PC-9 (cell line): ENCODE measurements around the gene PSME4. TPM values are rescaled to one million over a fixed set of nuclear protein-coding genes. Genes with fewer than 3 reads are reported as not detected.
"Not testable (repeated sequence)": the region's sequence is repeated elsewhere in the genome, so short reads cannot be mapped to it uniquely, and the experiment has no call there.

Source experiments
- BruUV-seq: library from RNA; stranded (reverse); fragments of 400-500 nt; replicated peaks from 2 replicates; lab custom pipeline; 2021; lab: Mats Ljungman, UMichigan
- CTCF ChIA-PET: fragments of 300-600 bp; sonication (Branson Sonifier 250); formaldehyde crosslinking; loops from one replicate; lab custom pipeline; 2022; ENCODE audit warnings: antibody characterized with exemption; lab: Charles Lee
- POLR2A ChIA-PET: fragments of 300-600 bp; sonication (Branson Sonifier 250); formaldehyde crosslinking; loops from one replicate; lab custom pipeline; 2022; ENCODE audit warnings: antibody characterized with exemption; ENCODE audit not compliant: unreplicated experiment; lab: Charles Lee
- DNase-seq, 2 experiments: peaks; one replicate each; pipeline versions ENCODE4 v3.0.0 to v3.0.0-alpha.2; 2015 to 2022; ENCODE audit warnings: mixed read lengths in 1 of 2
- H2AFZ ChIP-seq: fragments of 200-600 bp; sonication (generic); 2 replicates; pipeline ENCODE4 v1.8.1; 2017; ENCODE audit warnings: antibody characterized with exemption
- H3F3A ChIP-seq: fragments of 200-600 bp; sonication (generic); 2 replicates; pipeline ENCODE4 v1.8.1; 2017; ENCODE audit warnings: antibody characterized with exemption, mild to moderate bottlenecking, low read depth; ENCODE audit not compliant: insufficient read depth
- H3K27ac ChIP-seq: fragments of 200-600 bp; sonication (generic); 2 replicates; pipeline ENCODE4 v1.6.1; 2016; ENCODE audit warnings: mixed run types
- H3K27me3 ChIP-seq: fragments of 200-600 bp; sonication (generic); 2 replicates; pipeline ENCODE4 v1.6.1; 2016; ENCODE audit warnings: low read depth, mixed run types; ENCODE audit not compliant: insufficient read depth
- H3K36me3 ChIP-seq: fragments of 200-600 bp; sonication (generic); 2 replicates; pipeline ENCODE4 v1.6.1; 2016; ENCODE audit warnings: low read depth, mixed run types
- H3K4me1 ChIP-seq: fragments of 200-600 bp; sonication (generic); replicated peaks from 2 replicates; pipeline ENCODE4 v1.6.1; 2016; ENCODE audit warnings: mixed run types; ENCODE audit not compliant: insufficient read depth
- H3K4me2 ChIP-seq: fragments of 200-600 bp; sonication (generic); 2 replicates; pipeline ENCODE4 v1.6.1; 2017; ENCODE audit warnings: mixed run types
- H3K4me3 ChIP-seq: fragments of 200-600 bp; sonication (generic); 2 replicates; pipeline ENCODE4 v1.6.1; 2016; ENCODE audit warnings: mixed run types
- H3K79me2 ChIP-seq: fragments of 200-600 bp; sonication (generic); 2 replicates; pipeline ENCODE4 v1.6.1; 2017; ENCODE audit warnings: low read depth, mixed run types
- H3K9me2 ChIP-seq: fragments of 200-600 bp; sonication (generic); 2 replicates; pipeline ENCODE4 v1.8.1; 2017; ENCODE audit warnings: mild to moderate bottlenecking; ENCODE audit not compliant: insufficient read depth
- H3K9me3 ChIP-seq: fragments of 200-600 bp; sonication (generic); 2 replicates; pipeline ENCODE4 v1.8.1; 2016; ENCODE audit warnings: low read depth; ENCODE audit not compliant: insufficient read depth
- H4K20me1 ChIP-seq: fragments of 200-600 bp; sonication (generic); 2 replicates; pipeline ENCODE4 v1.8.1; 2017; ENCODE audit not compliant: insufficient read depth
- CTCF ChIP-seq: fragments of 200-600 bp; sonication (generic); conservative IDR thresholded peaks from 2 replicates; pipeline ENCODE4 v1.6.1; 2017; ENCODE audit warnings: mixed run types, antibody characterized with exemption, mild to moderate bottlenecking, moderate library complexity
- EZH2 ChIP-seq: fragments of 200-600 bp; sonication (generic); IDR thresholded peaks from 2 replicates; pipeline ENCODE4 v1.8.0; 2017; ENCODE audit warnings: antibody characterized with exemption, low read depth
- intact Hi-C: fragments of 100-400 bp; cut with micrococcal nuclease; formaldehyde crosslinking; loops from one replicate; pipeline ENCODE4 v1.10.0; 2022; ENCODE audit not compliant: unreplicated experiment
- total RNA-seq: library from RNA; stranded (reverse); gene quantifications from 2 replicates; pipeline ENCODE4 v1.2.3, GENCODE V29; 2021

Gene PSME4
- total RNA-seq, 1 experiment from 2014 or later, result 99.5 TPM

- no peak overlapping the region for H2AFZ ChIP-seq
These were observed 143.2 kb downstream of the PSME4 start for GRCh38 chr2:53827398-53828175.

GRCh38 chr2:53826587-53827397 lies 144.0 kb downstream of the PSME4 start:
- no peak for TF ChIP-seq CTCF
- DNase-seq, result peak in 1 of 2 experiments; percentile 39
- POLR2A ChIA-PET, result no interaction called here

More at GRCh38 chr2:53827398-53828175, 143.2 kb downstream of the PSME4 start:
- no peak overlapping the region for H3K27ac ChIP-seq
- no peak overlapping the region for H3K4me3 ChIP-seq
- no peaks in the 10 kb centered on the region for H3K9me3 ChIP-seq
- H3K36me3 ChIP-seq, result no peaks in the 10 kb centered on the region
- POLR2A ChIA-PET, result no interaction called here
- H3K9me2 ChIP-seq, result no peaks in the 10 kb centered on the region
- no peak for DNase-seq
- no peaks in the 10 kb centered on the region for H3K27me3 ChIP-seq
- intact Hi-C loops, result no loop called here
- no peak for TF ChIP-seq CTCF
- CTCF ChIA-PET, result no interaction called here
- no peak overlapping the region for H3K4me2 ChIP-seq
- H4K20me1 ChIP-seq, result no peaks in the 10 kb centered on the region; the same call in 1 of the 2 replicates
- no peaks in the 10 kb centered on the region for H3K4me1 ChIP-seq
- H3F3A ChIP-seq, result peaks cover 4% of the 10 kb centered on the region; the same call in 1 of the 2 replicates
- H3K79me2 ChIP-seq, result no peaks in the 10 kb centered on the region
- no TSS peak for BruUV-seq

GRCh38 chr2:53826030-53826410 lies 144.8 kb downstream of the PSME4 start:
- Histone ChIP-seq H3K9me2 (no peaks in the 10 kb centered on the region), H3K4me1 (no peaks in the 10 kb centered on the region), H3K27me3 (no peaks in the 10 kb centered on the region), H3K36me3 (no peaks in the 10 kb centered on the region), H2AFZ (no peak overlapping the region), H3K9me3 (no peaks in the 10 kb centered on the region), H3K79me2 (no peaks in the 10 kb centered on the region), H4K20me1 (no peaks in the 10 kb centered on the region; the same call in 1 of the 2 replicates), H3K4me2 (no peak overlapping the region), H3F3A (peaks cover 5% of the 10 kb centered on the region; the same call in 1 of the 2 replicates), H3K4me3 (no peak overlapping the region), H3K27ac (no peak overlapping the region)
- ChIA-PET POLR2A (no interaction called here), CTCF (no interaction called here)
- intact Hi-C loops, result no loop called here
- TF ChIP-seq EZH2 (no peak), CTCF (no peak)
- no TSS peak for BruUV-seq
- no peak for DNase-seq

More at GRCh38 chr2:53826587-53827397, 144.0 kb downstream of the PSME4 start:
- peaks cover 4% of the 10 kb centered on the region; the same call in 1 of the 2 replicates for H3F3A ChIP-seq
- H3K4me2 ChIP-seq, result no peak overlapping the region
- H3K9me3 ChIP-seq, result no peaks in the 10 kb centered on the region
- no peaks in the 10 kb centered on the region; the same call in 1 of the 2 replicates for H4K20me1 ChIP-seq
- H3K9me2 ChIP-seq, result no peaks in the 10 kb centered on the region
- H3K27me3 ChIP-seq, result no peaks in the 10 kb centered on the region
- CTCF ChIA-PET, result no interaction called here
- BruUV-seq, result no TSS peak
- no peaks in the 10 kb centered on the region for H3K79me2 ChIP-seq
- no peaks in the 10 kb centered on the region for H3K36me3 ChIP-seq
- H3K4me1 ChIP-seq, result no peaks in the 10 kb centered on the region
- intact Hi-C loops, result no loop called here
- H3K4me3 ChIP-seq, result no peak overlapping the region
- H3K27ac ChIP-seq, result no peak overlapping the region
- H2AFZ ChIP-seq, result no peak overlapping the region

GRCh38 chr2:53823639-53824038 lies 147.2 kb downstream of the PSME4 start:
- H3F3A ChIP-seq, result peaks cover 14% of the 10 kb centered on the region; the same call in 1 of the 2 replicates
- CTCF ChIA-PET, BruUV-seq, H3K27me3 ChIP-seq, H3K27ac ChIP-seq, H3K4me1 ChIP-seq, POLR2A ChIA-PET, H3K9me3 ChIP-seq, H3K9me2 ChIP-seq, H3K4me2 ChIP-seq, H2AFZ ChIP-seq, DNase-seq, H4K20me1 ChIP-seq, H3K36me3 ChIP-seq, H3K79me2 ChIP-seq, intact Hi-C loops, H3K4me3 ChIP-seq: not testable (repeated sequence)
